Measurements from ENCODE around the gene CCL15. TPM values are rescaled to one million over a fixed set of nuclear protein-coding genes. Genes with fewer than 3 reads are reported as not detected.
A peak's percentile ranks its signal among the peaks of the same experiment; 100 is the strongest.

The CCL15 gene
- total and polyA plus RNA-seq, 2 of the 13 experiments (the other 11 are each of a cell fraction or from before 2014, with no cell fraction given), result 29.2 to 45.9 TPM

GRCh38 chr17:35981908-35982330 lies 19.4 kb downstream of the CCL15 start (continued):
- TF ChIP-seq, protein P1, sequence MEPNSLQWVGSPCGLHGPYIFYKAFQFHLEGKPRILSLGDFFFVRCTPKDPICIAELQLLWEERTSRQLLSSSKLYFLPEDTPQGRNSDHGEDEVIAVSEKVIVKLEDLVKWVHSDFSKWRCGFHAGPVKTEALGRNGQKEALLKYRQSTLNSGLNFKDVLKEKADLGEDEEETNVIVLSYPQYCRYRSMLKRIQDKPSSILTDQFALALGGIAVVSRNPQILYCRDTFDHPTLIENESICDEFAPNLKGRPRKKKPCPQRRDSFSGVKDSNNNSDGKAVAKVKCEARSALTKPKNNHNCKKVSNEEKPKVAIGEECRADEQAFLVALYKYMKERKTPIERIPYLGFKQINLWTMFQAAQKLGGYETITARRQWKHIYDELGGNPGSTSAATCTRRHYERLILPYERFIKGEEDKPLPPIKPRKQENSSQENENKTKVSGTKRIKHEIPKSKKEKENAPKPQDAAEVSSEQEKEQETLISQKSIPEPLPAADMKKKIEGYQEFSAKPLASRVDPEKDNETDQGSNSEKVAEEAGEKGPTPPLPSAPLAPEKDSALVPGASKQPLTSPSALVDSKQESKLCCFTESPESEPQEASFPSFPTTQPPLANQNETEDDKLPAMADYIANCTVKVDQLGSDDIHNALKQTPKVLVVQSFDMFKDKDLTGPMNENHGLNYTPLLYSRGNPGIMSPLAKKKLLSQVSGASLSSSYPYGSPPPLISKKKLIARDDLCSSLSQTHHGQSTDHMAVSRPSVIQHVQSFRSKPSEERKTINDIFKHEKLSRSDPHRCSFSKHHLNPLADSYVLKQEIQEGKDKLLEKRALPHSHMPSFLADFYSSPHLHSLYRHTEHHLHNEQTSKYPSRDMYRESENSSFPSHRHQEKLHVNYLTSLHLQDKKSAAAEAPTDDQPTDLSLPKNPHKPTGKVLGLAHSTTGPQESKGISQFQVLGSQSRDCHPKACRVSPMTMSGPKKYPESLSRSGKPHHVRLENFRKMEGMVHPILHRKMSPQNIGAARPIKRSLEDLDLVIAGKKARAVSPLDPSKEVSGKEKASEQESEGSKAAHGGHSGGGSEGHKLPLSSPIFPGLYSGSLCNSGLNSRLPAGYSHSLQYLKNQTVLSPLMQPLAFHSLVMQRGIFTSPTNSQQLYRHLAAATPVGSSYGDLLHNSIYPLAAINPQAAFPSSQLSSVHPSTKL (CRISPR knock-in tag; IDR thresholded peaks at IDR 0.05), result peak; percentile 70
- TF ChIP-seq UBTF (CRISPR knock-in tag; IDR thresholded peaks at IDR 0.05) (no peak), PAX8 (CRISPR knock-in tag; IDR thresholded peaks at IDR 0.05; ENCODE audit: borderline replicate concordance) (no peak), FOXO1 (CRISPR knock-in tag; IDR thresholded peaks at IDR 0.05) (peak; percentile 67; the same call in 1 of the 2 replicates), MED1 (CRISPR knock-in tag; IDR thresholded peaks at IDR 0.05) (peak; percentile 75), ZNF431 (CRISPR knock-in tag; IDR thresholded peaks at IDR 0.05; ENCODE audit: borderline replicate concordance, low read depth) (0 out of 2 replicates have a peak, but pooled peaks have one; percentile 63), ZNF18 (CRISPR knock-in tag; IDR thresholded peaks at IDR 0.05; ENCODE audit: insufficient replicate concordance) (no peak), MXD3 (CRISPR knock-in tag; IDR thresholded peaks at IDR 0.05) (0 out of 2 replicates have a peak, but pooled peaks have one; percentile 35), BHLHE40 (IDR thresholded peaks at IDR 0.05; ENCODE audit: low read length) (0 out of 2 replicates have a peak, but pooled peaks have one; percentile 26), ETV5 (CRISPR knock-in tag; IDR thresholded peaks at IDR 0.05; ENCODE audit: borderline replicate concordance) (peak; percentile 29; the same call in 1 of the 2 replicates), POLR2AphosphoS2 (IDR thresholded peaks at IDR 0.05; ENCODE audit: low read depth, low read length) (no peak), ZNF331 (CRISPR knock-in tag; IDR thresholded peaks at IDR 0.05) (peak; percentile 36; the same call in 1 of the 2 replicates), CCDC6 (CRISPR knock-in tag; IDR thresholded peaks at IDR 0.05) (no peak), ZNF768 (CRISPR knock-in tag; IDR thresholded peaks at IDR 0.05) (peak; percentile 15; the same call in 1 of the 2 replicates), GATAD2A (CRISPR knock-in tag; IDR thresholded peaks at IDR 0.05) (peak; percentile 85), TEAD2 (CRISPR knock-in tag; IDR thresholded peaks at IDR 0.05) (no peak), SOX13 (IDR thresholded peaks at IDR 0.05) (no peak), SOX13 (CRISPR knock-in tag; conservative IDR thresholded peaks at IDR 0.05 in 1 of 2, IDR thresholded peaks at IDR 0.05 in 1 of 2) (peak in 1 of 2 experiments; percentile 65; a peak in 1 of 4 replicates), MEIS2 (CRISPR knock-in tag; IDR thresholded peaks at IDR 0.05) (peak; percentile 15; the same call in 1 of the 2 replicates), HDAC1 (CRISPR knock-in tag; IDR thresholded peaks at IDR 0.05) (peak; percentile 50; the same call in 1 of the 2 replicates)
- TF ChIP-seq, protein P2, sequence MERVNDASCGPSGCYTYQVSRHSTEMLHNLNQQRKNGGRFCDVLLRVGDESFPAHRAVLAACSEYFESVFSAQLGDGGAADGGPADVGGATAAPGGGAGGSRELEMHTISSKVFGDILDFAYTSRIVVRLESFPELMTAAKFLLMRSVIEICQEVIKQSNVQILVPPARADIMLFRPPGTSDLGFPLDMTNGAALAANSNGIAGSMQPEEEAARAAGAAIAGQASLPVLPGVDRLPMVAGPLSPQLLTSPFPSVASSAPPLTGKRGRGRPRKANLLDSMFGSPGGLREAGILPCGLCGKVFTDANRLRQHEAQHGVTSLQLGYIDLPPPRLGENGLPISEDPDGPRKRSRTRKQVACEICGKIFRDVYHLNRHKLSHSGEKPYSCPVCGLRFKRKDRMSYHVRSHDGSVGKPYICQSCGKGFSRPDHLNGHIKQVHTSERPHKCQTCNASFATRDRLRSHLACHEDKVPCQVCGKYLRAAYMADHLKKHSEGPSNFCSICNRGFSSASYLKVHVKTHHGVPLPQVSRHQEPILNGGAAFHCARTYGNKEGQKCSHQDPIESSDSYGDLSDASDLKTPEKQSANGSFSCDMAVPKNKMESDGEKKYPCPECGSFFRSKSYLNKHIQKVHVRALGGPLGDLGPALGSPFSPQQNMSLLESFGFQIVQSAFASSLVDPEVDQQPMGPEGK (CRISPR knock-in tag; IDR thresholded peaks at IDR 0.05), result peak; percentile 41; the same call in 1 of the 2 replicates
